Cardiac muscle cell (in vitro differentiated cells and primary cell): ENCODE results near the gene CBFA2T3. TPM values are rescaled to one million over a fixed set of nuclear protein-coding genes. Genes with fewer than 3 reads are reported as not detected.

Source experiments
- DNase-seq, 2 donors: peaks; one replicate each; pipeline versions ENCODE4 v3.0.0 to v3.0.0-alpha.2; 2010 to 2017; ENCODE audit warnings: low read depth in 1 of 2, low spot score in 1 of 2
- H3K27ac ChIP-seq: fragments of 200-600 bp; sonication (generic); 2 replicates; pipeline ENCODE4 v1.5.1; 2016
- H3K27me3 ChIP-seq: fragments of 200-600 bp; sonication (generic); 2 replicates; pipeline ENCODE4 v1.6.0; 2016; ENCODE audit warnings: control low read depth
- H3K36me3 ChIP-seq: fragments of 200-600 bp; sonication (generic); 2 replicates; pipeline ENCODE4 v1.5.1; 2016; ENCODE audit warnings: control low read depth
- H3K4me1 ChIP-seq: fragments of 200-600 bp; sonication (generic); 2 replicates; pipeline ENCODE4 v1.8.1; 2017; ENCODE audit warnings: low read depth, mild to moderate bottlenecking, mixed run types
- H3K4me3 ChIP-seq: fragments of 200-600 bp; sonication (generic); 2 replicates; pipeline ENCODE4 v1.5.1; 2016; ENCODE audit warnings: mild to moderate bottlenecking
- H3K9me3 ChIP-seq: fragments of 200-600 bp; sonication (generic); 2 replicates; pipeline ENCODE4 v1.5.1; 2017; ENCODE audit warnings: low read depth, mild to moderate bottlenecking, control low read depth
- polyA plus RNA-seq: library from polyadenylated mRNA; unstranded; fragments of >200 nt; fragmentation: Nextera tagmentation; extraction: Ambion mirVana; gene quantifications from 2 replicates; pipeline ENCODE4 v1.2.1, GENCODE V29; 2016
- total RNA-seq: library from RNA; depleted of rRNA; stranded (reverse); fragments of >200 nt; gene quantifications from 2 replicates; pipeline ENCODE4 v1.2.3, GENCODE V29; 2016
- TF ChIP-seq, protein P1 (sequence below): IDR thresholded peaks from 2 replicates; pipeline ENCODE4 v1.5.1; 2012; ENCODE audit warnings: low read depth, mild to moderate bottlenecking, low read length

CBFA2T3 gene
- total and polyA plus RNA-seq, 2 experiments from 2014 or later, result 0.69 to 1.5 TPM

DNA sequence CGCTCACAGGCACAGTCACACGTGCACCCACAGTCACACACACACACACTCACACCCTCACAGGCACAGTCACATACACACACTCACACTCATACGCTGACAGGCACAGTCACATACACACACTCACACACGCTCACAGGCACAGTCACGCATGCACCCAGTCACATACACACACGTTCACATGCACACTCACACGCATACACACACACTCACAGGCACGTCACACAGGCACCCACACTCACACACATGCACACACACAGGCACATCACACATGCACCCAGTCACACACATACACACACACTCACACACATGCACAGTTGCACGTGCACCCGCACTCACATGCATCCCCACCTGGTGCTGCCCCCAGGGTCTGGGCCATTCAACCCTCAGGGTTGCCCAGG, 46.1 kb upstream of the CBFA2T3 start:
- no peak overlapping the region for H3K4me3 ChIP-seq
- no peak overlapping the region for H3K27ac ChIP-seq
- peaks cover 7% of the 10 kb centered on the region for H3K27me3 ChIP-seq
- no peak for DNase-seq
- TF ChIP-seq, protein P1, sequence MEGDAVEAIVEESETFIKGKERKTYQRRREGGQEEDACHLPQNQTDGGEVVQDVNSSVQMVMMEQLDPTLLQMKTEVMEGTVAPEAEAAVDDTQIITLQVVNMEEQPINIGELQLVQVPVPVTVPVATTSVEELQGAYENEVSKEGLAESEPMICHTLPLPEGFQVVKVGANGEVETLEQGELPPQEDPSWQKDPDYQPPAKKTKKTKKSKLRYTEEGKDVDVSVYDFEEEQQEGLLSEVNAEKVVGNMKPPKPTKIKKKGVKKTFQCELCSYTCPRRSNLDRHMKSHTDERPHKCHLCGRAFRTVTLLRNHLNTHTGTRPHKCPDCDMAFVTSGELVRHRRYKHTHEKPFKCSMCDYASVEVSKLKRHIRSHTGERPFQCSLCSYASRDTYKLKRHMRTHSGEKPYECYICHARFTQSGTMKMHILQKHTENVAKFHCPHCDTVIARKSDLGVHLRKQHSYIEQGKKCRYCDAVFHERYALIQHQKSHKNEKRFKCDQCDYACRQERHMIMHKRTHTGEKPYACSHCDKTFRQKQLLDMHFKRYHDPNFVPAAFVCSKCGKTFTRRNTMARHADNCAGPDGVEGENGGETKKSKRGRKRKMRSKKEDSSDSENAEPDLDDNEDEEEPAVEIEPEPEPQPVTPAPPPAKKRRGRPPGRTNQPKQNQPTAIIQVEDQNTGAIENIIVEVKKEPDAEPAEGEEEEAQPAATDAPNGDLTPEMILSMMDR, result no peak
- no peaks in the 10 kb centered on the region for H3K4me1 ChIP-seq
- H3K36me3 ChIP-seq, result no peaks in the 10 kb centered on the region
- H3K9me3 ChIP-seq, result no peaks in the 10 kb centered on the region

DNA sequence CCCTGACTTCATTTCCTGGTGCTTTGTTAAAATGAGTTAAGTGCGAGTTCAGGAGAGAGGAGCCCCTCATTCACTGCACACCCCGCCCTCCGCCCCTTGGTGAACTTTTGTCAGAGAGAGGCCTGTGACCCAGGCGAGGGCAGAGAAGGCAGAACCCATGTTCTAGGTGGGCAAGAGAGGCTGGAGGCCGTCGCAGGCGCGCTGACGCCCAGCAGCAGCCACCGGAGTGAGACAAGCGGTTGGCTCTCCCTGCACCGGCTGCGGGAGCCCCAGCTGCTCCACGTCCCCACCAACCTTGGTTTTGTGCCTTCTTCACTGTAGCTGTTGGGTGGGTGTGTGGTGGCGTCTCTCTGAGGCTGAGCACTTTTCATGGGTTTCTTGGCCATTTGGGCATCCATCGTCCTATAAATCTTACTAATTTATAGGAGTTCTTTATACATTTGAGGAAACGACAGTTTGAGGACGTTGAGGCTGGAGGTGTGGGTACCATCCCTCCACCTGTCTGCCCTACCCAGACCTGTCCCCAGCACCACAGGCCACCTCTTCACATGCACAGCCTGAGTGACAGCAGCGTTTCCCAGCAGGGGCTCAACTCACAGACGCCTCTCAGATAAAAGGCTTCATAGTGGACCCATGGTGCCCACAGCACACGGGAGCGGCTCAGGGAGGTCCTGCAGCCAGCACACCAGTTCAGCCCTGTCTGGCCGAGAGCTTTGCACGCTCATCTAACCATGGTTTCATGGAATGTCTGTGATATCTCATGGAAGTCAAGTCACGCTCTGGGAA, 45.2 kb upstream of the CBFA2T3 start:
- H3K4me3 ChIP-seq, result no peak overlapping the region
- TF ChIP-seq, protein P1, result no peak
- no peaks in the 10 kb centered on the region for H3K36me3 ChIP-seq
- DNase-seq, result no peak
- peaks cover 3% of the 10 kb centered on the region for H3K27me3 ChIP-seq
- no peaks in the 10 kb centered on the region for H3K9me3 ChIP-seq
- no peaks in the 10 kb centered on the region for H3K4me1 ChIP-seq
- no peak overlapping the region for H3K27ac ChIP-seq

DNA sequence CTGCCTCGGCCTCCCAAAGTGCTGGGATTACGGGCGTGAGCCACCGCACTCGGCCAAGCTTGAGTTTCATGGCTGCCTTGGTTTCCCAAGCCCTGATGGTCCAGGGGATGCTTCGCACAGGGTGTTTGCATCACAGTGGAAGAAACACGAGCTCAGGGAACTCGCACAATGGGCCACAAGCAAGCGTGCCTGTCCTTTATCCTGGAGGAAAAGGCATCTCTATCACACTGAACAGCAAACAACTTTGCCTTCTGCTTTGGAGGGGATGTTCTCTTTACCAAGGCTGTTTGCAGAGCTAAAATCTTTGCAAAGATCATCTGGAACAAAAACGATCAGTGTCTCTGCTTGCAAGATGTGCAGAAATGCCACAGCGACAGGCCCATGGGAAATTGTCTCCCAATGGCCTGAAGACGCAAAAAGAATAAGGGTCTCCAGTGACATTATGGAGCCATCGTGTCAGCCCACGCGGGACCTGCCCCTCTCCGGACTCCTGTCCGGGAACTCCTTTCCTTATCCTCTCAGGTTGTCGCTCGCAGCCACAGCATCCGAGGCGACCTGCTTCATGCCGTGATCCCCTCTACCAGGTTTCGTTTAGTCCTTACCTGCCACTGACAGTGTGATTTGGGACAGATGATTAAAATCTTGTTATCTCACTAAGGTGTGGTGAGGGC, 44.1 kb upstream of the CBFA2T3 start:
- no peaks in the 10 kb centered on the region for H3K9me3 ChIP-seq
- no peaks in the 10 kb centered on the region for H3K27me3 ChIP-seq
- no peak overlapping the region for H3K27ac ChIP-seq
- TF ChIP-seq, protein P1, result no peak
- no peak for DNase-seq
- no peaks in the 10 kb centered on the region for H3K4me1 ChIP-seq
- no peaks in the 10 kb centered on the region for H3K36me3 ChIP-seq
- no peak overlapping the region for H3K4me3 ChIP-seq

DNA sequence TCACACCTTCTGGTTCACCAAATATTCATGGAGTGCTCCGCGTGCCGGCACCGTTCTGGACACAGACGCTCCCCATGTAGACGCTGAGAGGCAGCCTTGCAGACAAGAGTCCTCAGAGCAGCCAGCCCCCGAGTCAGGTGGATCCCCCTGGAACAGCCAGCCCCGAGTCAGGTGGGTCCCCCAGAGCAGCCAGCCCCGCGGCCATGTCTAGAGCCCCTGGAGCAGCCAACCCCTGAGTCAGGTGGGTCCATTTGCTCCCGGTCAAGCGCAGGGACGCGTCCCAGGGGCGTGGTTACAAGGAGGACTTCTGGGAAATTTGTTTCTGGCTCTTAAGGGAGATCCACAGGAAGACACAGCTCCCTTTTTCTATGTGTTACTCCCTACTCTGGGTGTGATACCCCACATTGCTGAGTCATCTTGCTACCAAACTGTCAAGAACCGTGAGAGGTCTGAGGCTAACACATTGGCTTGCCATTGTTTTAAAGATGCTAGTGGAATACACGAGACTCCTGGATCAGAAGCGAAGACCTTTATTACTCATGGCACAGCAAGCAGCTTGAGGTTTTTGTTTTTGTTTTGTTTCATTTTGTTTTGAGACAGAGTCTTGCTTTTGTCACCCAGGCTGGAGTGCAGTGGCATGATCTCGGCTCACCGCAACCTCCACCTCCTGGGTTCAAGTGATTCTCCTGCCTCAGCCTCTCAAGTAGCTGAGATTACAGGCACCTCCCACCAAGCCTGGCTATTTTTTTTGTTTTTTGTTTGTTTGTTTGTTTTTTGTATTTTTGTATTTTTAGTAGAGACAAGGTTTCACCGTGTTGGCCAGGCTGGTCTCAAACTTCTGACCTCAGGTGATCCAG, 43.3 kb upstream of the CBFA2T3 start:
- DNase-seq, result no peak
- Histone ChIP-seq H3K4me1 (no peaks in the 10 kb centered on the region), H3K36me3 (no peaks in the 10 kb centered on the region)

DNA sequence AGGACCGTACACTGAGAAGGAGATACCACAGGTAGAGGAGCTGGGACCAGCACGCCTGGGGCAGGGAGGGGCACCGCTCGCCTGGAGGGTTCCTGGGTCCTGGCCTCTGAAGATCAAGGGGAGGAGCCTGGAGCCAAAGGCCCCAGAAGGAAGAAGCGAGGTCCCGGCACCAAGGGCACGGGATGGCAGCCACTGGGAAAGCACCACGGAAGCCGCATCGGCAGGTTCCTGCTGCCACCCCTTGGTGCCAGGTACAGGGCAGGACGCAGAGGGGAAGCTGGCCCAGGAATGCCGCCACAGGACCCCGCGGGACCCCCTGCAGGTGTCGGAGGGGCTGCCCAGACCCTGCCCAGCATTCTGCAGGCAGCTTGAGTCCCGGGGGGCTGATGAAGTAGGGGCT, 42.5 kb upstream of the CBFA2T3 start:
- Histone ChIP-seq H3K27me3 (no peaks in the 10 kb centered on the region), H3K27ac (no peak overlapping the region), H3K4me1 (no peaks in the 10 kb centered on the region), H3K4me3 (no peak overlapping the region), H3K36me3 (no peaks in the 10 kb centered on the region), H3K9me3 (no peaks in the 10 kb centered on the region)
- DNase-seq, result no peak
- TF ChIP-seq, protein P1, result no peak

More for the DNA sequence above, 43.3 kb upstream of the CBFA2T3 start:
- Histone ChIP-seq H3K9me3 (no peaks in the 10 kb centered on the region), H3K27me3 (no peaks in the 10 kb centered on the region), H3K27ac (no peak overlapping the region), H3K4me3 (no peak overlapping the region)
- TF ChIP-seq, protein P1, result no peak
